ENCODE measurements around the gene SIDT1.

Gene SIDT1

GRCh38 chr3:113531826-113532697 is at the start of gene SIDT1:
TSS of gene SIDT1 (plus strand) at chr3:113532555. CDS start at chr3:113533022, 467 bp downstream.
- DNase-seq (ENCODE audit: low spot score) = peak; percentile 69

GRCh38 chr3:113485161-113485609 is 47.2 kb upstream of the SIDT1 start:
- DNase-seq (ENCODE audit: low spot score) = peak; percentile 30

GRCh38 chr3:113495035-113495434 is 37.3 kb upstream of the SIDT1 start:
- peak; percentile 55 for DNase-seq (ENCODE audit: low spot score)

- no peak for DNase-seq (ENCODE audit: low spot score)
Observed at GRCh38 chr3:113496924-113497323, 35.4 kb upstream of the SIDT1 start.

GRCh38 chr3:113498221-113499005 is 33.9 kb upstream of the SIDT1 start:
- no peak for DNase-seq (ENCODE audit: low spot score)

GRCh38 chr3:113499081-113499480 is 33.3 kb upstream of the SIDT1 start:
- no peak for DNase-seq (ENCODE audit: low spot score)

- DNase-seq (ENCODE audit: low spot score) = no peak
Observed at GRCh38 chr3:113501597-113501996, 30.8 kb upstream of the SIDT1 start.

- no peak for DNase-seq (ENCODE audit: low spot score)
Observed at GRCh38 chr3:113505867-113506266, 26.5 kb upstream of the SIDT1 start.

- no peak for DNase-seq (ENCODE audit: low spot score)
Observed at GRCh38 chr3:113507501-113508067, 24.8 kb upstream of the SIDT1 start.

- no peak for DNase-seq (ENCODE audit: low spot score)
Observed at GRCh38 chr3:113508966-113509365, 23.4 kb upstream of the SIDT1 start.

- no peak for DNase-seq (ENCODE audit: low spot score)
Observed at GRCh38 chr3:113514265-113514769, 18.0 kb upstream of the SIDT1 start.

GRCh38 chr3:113516115-113516505 is 16.2 kb upstream of the SIDT1 start:
- DNase-seq (ENCODE audit: low spot score) = no peak

GRCh38 chr3:113521981-113522380 is 10.4 kb upstream of the SIDT1 start:
- no peak for DNase-seq (ENCODE audit: low spot score)

GRCh38 chr3:113523241-113523640 is 9.1 kb upstream of the SIDT1 start:
- no peak for DNase-seq (ENCODE audit: low spot score)

- peak; percentile 42 for DNase-seq (ENCODE audit: low spot score)
Observed at GRCh38 chr3:113532698-113533533, 561 bp downstream of the SIDT1 start.

GRCh38 chr3:113533534-113533892 is 1.2 kb downstream of the SIDT1 start:
- DNase-seq (ENCODE audit: low spot score) = peak; percentile 57

- DNase-seq (ENCODE audit: low spot score) = peak; percentile 19
Observed at GRCh38 chr3:113534365-113534764, 2.0 kb downstream of the SIDT1 start.

- no peak for DNase-seq (ENCODE audit: low spot score)
Observed at GRCh38 chr3:113535898-113536297, 3.5 kb downstream of the SIDT1 start.

- DNase-seq (ENCODE audit: low spot score) = no peak
Observed at GRCh38 chr3:113536627-113537101, 4.3 kb downstream of the SIDT1 start.

GRCh38 chr3:113537155-113537554 is 4.8 kb downstream of the SIDT1 start:
- DNase-seq (ENCODE audit: low spot score) = no peak

- DNase-seq (ENCODE audit: low spot score) = no peak
Observed at GRCh38 chr3:113541519-113541918, 9.2 kb downstream of the SIDT1 start.

All from CD4-positive, alpha-beta T cell treated with Interleukin-15 for 4 hours (primary cell).